Measurements from ENCODE around the gene GUCY1B1.

GUCY1B1 gene

GRCh38 chr4:155745984-155746383 lies 12.8 kb upstream of the GUCY1B1 start:
- Histone ChIP-seq H3K9me3 (ENCODE audit: control insufficient read depth, insufficient read depth, low read length) (no peaks in the 10 kb centered on the region), H3K36me3 (ENCODE audit: insufficient read depth, low read length) (no peaks in the 10 kb centered on the region)

GRCh38 chr4:155748039-155748438 lies 10.8 kb upstream of the GUCY1B1 start:
- Histone ChIP-seq H3K9me3 (ENCODE audit: control insufficient read depth, insufficient read depth, low read length) (no peaks in the 10 kb centered on the region), H3K36me3 (ENCODE audit: insufficient read depth, low read length) (no peaks in the 10 kb centered on the region), H3K4me1 (ENCODE audit: insufficient read depth, low read length) (0 out of 2 replicates have a peak, but pooled peaks cover 5% of the 10 kb centered on the region)

More at GRCh38 chr4:155745984-155746383, 12.8 kb upstream of the GUCY1B1 start:
- H3K9ac ChIP-seq (ENCODE audit: low read depth, low read length) = no peak overlapping the region
- H3K4me1 ChIP-seq (ENCODE audit: insufficient read depth, low read length) = 0 out of 2 replicates have a peak, but pooled peaks cover 5% of the 10 kb centered on the region

DNA sequence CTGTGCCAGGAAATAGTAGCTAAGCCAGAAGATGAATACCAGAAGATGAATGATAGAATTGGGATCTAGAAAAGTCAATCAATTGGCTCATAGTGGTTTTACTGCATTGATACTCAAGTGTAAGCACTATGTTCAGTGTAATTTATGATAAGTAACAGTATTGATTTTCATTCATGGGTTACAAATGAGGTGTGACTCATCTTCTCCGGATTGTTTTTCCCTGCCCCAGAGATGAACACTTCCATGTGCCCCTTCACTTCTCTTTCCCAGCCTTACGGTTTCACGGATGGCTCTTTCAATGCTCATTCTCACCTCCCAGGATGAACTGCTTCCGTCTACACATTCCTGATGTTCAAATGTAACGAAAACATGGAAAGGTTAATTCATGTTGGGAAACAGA lies 9.8 kb upstream of the GUCY1B1 start:
- H3K9ac ChIP-seq (ENCODE audit: low read depth, low read length) = no peak overlapping the region
- 0 out of 2 replicates have a peak, but pooled peaks cover 5% of the 10 kb centered on the region for H3K4me1 ChIP-seq (ENCODE audit: insufficient read depth, low read length)
- H3K9me3 ChIP-seq (ENCODE audit: control insufficient read depth, insufficient read depth, low read length) = no peaks in the 10 kb centered on the region
- no peaks in the 10 kb centered on the region for H3K36me3 ChIP-seq (ENCODE audit: insufficient read depth, low read length)

More at GRCh38 chr4:155748039-155748438, 10.8 kb upstream of the GUCY1B1 start:
- H3K9ac ChIP-seq (ENCODE audit: low read depth, low read length) = no peak overlapping the region

GRCh38 chr4:155751569-155751968 lies 7.3 kb upstream of the GUCY1B1 start:
- no peaks in the 10 kb centered on the region for H3K9me3 ChIP-seq (ENCODE audit: control insufficient read depth, insufficient read depth, low read length)
- no peaks in the 10 kb centered on the region for H3K36me3 ChIP-seq (ENCODE audit: insufficient read depth, low read length)
- 0 out of 2 replicates have a peak, but pooled peaks cover 5% of the 10 kb centered on the region for H3K4me1 ChIP-seq (ENCODE audit: insufficient read depth, low read length)
- H3K9ac ChIP-seq (ENCODE audit: low read depth, low read length) = no peak overlapping the region

DNA sequence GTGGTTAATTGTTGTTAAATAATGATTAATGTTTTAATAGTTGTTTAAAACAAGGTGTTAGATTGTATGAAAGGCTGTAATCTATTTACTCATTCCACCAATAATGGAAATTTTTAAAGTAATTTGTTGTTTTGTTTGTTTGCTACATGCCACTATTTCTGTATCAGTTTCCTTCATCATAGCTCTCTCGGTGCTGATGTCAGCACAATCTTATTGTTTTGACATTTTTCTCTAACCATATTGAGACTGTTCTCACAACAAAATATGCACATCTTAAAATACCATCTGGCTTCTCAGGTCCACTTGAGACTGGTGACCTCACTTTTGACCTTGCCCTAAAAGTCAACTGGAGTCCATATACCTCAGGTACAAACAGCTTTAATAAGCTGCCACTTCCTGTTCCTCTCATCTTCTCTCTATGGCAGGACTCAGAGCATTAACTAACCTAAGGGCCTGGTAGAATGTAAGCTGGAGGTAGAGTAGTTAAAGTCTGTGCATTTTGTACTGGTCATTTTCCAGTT lies 1.0 kb upstream of the GUCY1B1 start:
- no peak overlapping the region for H3K9ac ChIP-seq (ENCODE audit: low read depth, low read length)
- no peaks in the 10 kb centered on the region for H3K9me3 ChIP-seq (ENCODE audit: control insufficient read depth, insufficient read depth, low read length)
- H3K4me1 ChIP-seq (ENCODE audit: insufficient read depth, low read length) = no peaks in the 10 kb centered on the region
- H3K36me3 ChIP-seq (ENCODE audit: insufficient read depth, low read length) = no peaks in the 10 kb centered on the region

DNA sequence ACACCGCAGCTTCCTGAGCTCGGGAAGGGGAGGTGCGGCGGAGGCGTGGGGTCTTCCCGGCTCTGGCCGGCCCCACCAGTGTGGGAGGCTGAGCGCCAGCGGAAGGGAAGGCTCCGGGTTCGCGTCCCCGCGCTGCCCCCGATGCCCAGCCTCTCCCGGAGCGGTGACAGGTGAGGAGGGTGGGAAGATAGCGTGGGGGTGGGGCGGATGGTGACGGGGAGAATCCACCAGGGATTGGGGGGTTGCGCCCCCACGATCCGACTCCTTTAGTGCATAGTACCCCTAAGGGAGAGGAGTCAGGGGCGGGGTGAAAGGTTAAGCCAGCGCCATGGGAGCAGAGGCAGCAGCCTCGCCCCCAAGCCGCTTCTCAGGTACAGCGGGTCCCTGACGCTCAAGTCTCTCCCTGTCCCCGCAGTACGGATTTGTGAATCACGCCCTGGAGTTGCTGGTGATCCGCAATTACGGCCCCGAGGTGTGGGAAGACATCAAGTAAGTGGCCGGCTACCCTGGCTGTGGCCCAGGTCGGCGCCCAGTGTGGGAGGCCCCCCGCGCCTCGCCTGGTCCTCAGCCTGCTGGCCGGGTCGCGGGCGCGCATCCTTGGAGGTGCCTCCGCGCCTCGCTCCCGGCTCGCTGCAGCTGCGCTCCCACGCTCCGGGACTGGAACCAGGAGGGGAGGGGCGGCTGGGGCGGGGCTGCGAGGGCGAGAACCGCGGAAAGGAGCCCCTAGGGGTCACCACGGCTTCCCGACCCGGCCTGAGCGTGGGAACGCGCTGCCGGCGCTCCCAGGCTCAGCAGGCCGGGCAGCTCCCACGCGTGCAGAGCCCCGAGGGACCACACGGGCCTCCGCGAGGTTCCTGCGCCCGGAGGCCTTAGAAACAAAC lies 791 bp downstream of the GUCY1B1 start:
- H3K4me1 ChIP-seq (ENCODE audit: insufficient read depth, low read length) = no peaks in the 10 kb centered on the region
- H3K9me3 ChIP-seq (ENCODE audit: control insufficient read depth, insufficient read depth, low read length) = no peaks in the 10 kb centered on the region
- H3K36me3 ChIP-seq (ENCODE audit: insufficient read depth, low read length) = no peaks in the 10 kb centered on the region
- peak overlapping the region; percentile 54; the same call in 1 of the 2 replicates for H3K9ac ChIP-seq (ENCODE audit: low read depth, low read length)

DNA sequence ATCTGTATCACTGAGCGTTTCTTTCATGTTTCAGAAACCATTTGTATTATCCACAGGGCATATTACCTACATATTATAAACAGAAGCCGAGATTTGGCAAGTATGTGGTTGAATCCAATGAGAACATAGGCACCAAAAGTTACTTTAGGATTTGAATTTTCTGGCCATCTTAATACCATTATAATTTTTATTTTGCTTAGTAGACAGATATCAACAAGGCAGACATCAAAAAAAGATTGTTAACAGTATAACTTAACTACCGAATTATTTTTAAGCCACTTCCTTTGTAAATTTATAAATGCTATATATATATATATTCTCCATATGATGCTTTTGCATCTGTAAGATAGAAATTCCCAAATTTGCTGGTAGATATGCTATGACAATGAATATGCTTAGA lies 2.2 kb downstream of the GUCY1B1 start:
- no peaks in the 10 kb centered on the region for H3K9me3 ChIP-seq (ENCODE audit: control insufficient read depth, insufficient read depth, low read length)
- no peaks in the 10 kb centered on the region for H3K36me3 ChIP-seq (ENCODE audit: insufficient read depth, low read length)
- H3K4me1 ChIP-seq (ENCODE audit: insufficient read depth, low read length) = no peaks in the 10 kb centered on the region
- H3K9ac ChIP-seq (ENCODE audit: low read depth, low read length) = no peak overlapping the region

- no peak overlapping the region for H3K9ac ChIP-seq (ENCODE audit: low read depth, low read length)
- H3K4me1 ChIP-seq (ENCODE audit: insufficient read depth, low read length) = no peaks in the 10 kb centered on the region
- no peaks in the 10 kb centered on the region for H3K9me3 ChIP-seq (ENCODE audit: control insufficient read depth, insufficient read depth, low read length)
- no peaks in the 10 kb centered on the region for H3K36me3 ChIP-seq (ENCODE audit: insufficient read depth, low read length)
Measured at GRCh38 chr4:155761916-155762315, 3.1 kb downstream of the GUCY1B1 start.

GRCh38 chr4:155762334-155762733 lies 3.5 kb downstream of the GUCY1B1 start:
- no peaks in the 10 kb centered on the region for H3K9me3 ChIP-seq (ENCODE audit: control insufficient read depth, insufficient read depth, low read length)
- H3K9ac ChIP-seq (ENCODE audit: low read depth, low read length) = no peak overlapping the region
- H3K36me3 ChIP-seq (ENCODE audit: insufficient read depth, low read length) = no peaks in the 10 kb centered on the region
- no peaks in the 10 kb centered on the region for H3K4me1 ChIP-seq (ENCODE audit: insufficient read depth, low read length)

- H3K36me3 ChIP-seq (ENCODE audit: insufficient read depth, low read length) = no peaks in the 10 kb centered on the region
- no peak overlapping the region for H3K9ac ChIP-seq (ENCODE audit: low read depth, low read length)
- no peaks in the 10 kb centered on the region for H3K9me3 ChIP-seq (ENCODE audit: control insufficient read depth, insufficient read depth, low read length)
- no peaks in the 10 kb centered on the region for H3K4me1 ChIP-seq (ENCODE audit: insufficient read depth, low read length)
Measured at GRCh38 chr4:155763551-155763950, 4.7 kb downstream of the GUCY1B1 start.

DNA sequence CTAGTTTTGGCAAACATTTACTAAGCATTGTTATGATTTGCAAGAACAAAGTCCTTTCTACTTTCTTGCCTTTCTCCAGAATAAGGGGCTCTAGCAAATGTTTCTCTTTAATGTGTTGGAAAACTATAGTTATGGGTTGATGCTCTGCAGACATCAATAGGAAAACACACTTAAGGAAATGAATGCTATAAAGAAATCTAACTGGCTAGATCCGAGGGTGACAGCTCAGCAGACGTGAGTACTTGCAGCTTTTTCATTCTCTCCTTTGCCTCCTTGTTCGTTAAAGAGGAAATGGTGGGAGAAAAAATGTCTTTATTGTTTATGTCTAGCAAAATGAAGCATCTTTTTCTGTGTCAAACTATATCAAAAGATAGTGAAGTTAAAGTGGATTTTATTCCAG lies 6.3 kb downstream of the GUCY1B1 start:
- no peaks in the 10 kb centered on the region for H3K4me1 ChIP-seq (ENCODE audit: insufficient read depth, low read length)
- no peak overlapping the region for H3K9ac ChIP-seq (ENCODE audit: low read depth, low read length)
- no peaks in the 10 kb centered on the region for H3K36me3 ChIP-seq (ENCODE audit: insufficient read depth, low read length)
- no peaks in the 10 kb centered on the region for H3K9me3 ChIP-seq (ENCODE audit: control insufficient read depth, insufficient read depth, low read length)

GRCh38 chr4:155766622-155767021 lies 7.8 kb downstream of the GUCY1B1 start:
- no peaks in the 10 kb centered on the region for H3K36me3 ChIP-seq (ENCODE audit: insufficient read depth, low read length)
- no peak overlapping the region for H3K9ac ChIP-seq (ENCODE audit: low read depth, low read length)
- H3K9me3 ChIP-seq (ENCODE audit: control insufficient read depth, insufficient read depth, low read length) = no peaks in the 10 kb centered on the region
- H3K4me1 ChIP-seq (ENCODE audit: insufficient read depth, low read length) = no peaks in the 10 kb centered on the region

DNA sequence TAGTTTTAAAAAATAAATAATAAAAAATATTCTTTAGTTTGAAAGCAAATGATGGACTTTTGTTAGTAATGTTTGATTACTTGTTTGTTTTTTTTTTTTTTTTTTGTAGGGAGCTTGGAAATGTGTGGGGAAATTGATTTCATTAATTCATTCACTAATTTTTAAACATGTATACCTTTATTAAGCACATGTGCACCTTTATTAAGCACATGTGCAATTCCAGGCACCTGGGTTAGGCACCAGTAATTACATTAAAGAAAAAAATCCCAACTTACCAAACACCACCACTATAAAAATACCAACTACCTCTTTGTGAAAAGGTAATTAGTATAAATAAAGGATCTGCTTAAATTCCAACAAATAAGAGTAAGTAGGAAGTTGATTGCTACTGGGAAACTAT lies 9.5 kb downstream of the GUCY1B1 start:
- no peaks in the 10 kb centered on the region for H3K9me3 ChIP-seq (ENCODE audit: control insufficient read depth, insufficient read depth, low read length)

DNA sequence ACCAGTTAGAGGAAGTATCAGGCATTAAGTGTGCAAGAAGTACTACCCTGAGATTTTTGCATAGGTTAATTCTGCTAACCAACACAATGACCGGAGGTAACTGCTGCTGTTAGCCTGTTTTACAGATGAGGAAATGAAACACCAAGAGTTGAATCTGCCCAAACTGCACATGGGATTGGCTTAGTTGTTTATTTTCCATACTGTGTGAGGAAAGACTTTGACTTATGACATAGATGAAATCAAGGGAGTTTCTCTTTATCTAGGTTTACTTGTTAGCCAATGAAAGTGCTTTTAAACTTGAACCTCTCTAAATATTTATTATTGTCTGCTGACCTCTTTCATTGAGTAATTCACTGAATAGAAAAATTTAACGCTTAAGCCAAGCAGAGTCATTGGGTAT lies 10.3 kb downstream of the GUCY1B1 start:
- no peaks in the 10 kb centered on the region for H3K9me3 ChIP-seq (ENCODE audit: control insufficient read depth, insufficient read depth, low read length)
- H3K9ac ChIP-seq (ENCODE audit: low read depth, low read length) = no peak overlapping the region
- H3K36me3 ChIP-seq (ENCODE audit: insufficient read depth, low read length) = no peaks in the 10 kb centered on the region
- H3K4me1 ChIP-seq (ENCODE audit: insufficient read depth, low read length) = no peaks in the 10 kb centered on the region

More for the DNA sequence above, 9.5 kb downstream of the GUCY1B1 start:
- Histone ChIP-seq H3K36me3 (ENCODE audit: insufficient read depth, low read length) (no peaks in the 10 kb centered on the region), H3K9ac (ENCODE audit: low read depth, low read length) (no peak overlapping the region), H3K4me1 (ENCODE audit: insufficient read depth, low read length) (no peaks in the 10 kb centered on the region)

All from ES-I3 (cell line).